Glutamatergic neuron (in vitro differentiated cells): ENCODE data around the gene FKBP14. TPM values are rescaled to one million over a fixed set of nuclear protein-coding genes. Genes with fewer than 3 reads are reported as not detected.
"Not testable (repeated sequence)": the region's sequence is repeated elsewhere in the genome, so short reads cannot be mapped to it uniquely, and the experiment has no call there.

ENCODE experiments used
- DNase-seq: peaks from one replicate; pipeline ENCODE4 v3.0.0; 2022
- H3K27ac Mint-ChIP-seq: one replicate; pipeline ENCODE4 v1.8.0; 2020; ENCODE audit warnings: mild to moderate bottlenecking, mixed read lengths, inconsistent platforms; ENCODE audit not compliant: unreplicated experiment
- H3K27me3 Mint-ChIP-seq: one replicate; pipeline ENCODE4 v1.8.0; 2020; ENCODE audit warnings: mild to moderate bottlenecking, moderate library complexity, mixed read lengths, inconsistent platforms; ENCODE audit not compliant: unreplicated experiment
- H3K36me3 Mint-ChIP-seq: one replicate; pipeline ENCODE4 v1.8.0; 2020; ENCODE audit warnings: mild to moderate bottlenecking, mixed read lengths, inconsistent platforms; ENCODE audit not compliant: unreplicated experiment
- H3K4me1 Mint-ChIP-seq: one replicate; pipeline ENCODE4 v1.8.0; 2020; ENCODE audit warnings: mild to moderate bottlenecking, low read depth, mixed read lengths, inconsistent platforms; ENCODE audit not compliant: unreplicated experiment
- H3K4me3 Mint-ChIP-seq: one replicate; pipeline ENCODE4 v1.8.0; 2020; ENCODE audit warnings: mild to moderate bottlenecking, mixed read lengths, inconsistent platforms; ENCODE audit not compliant: unreplicated experiment
- H3K9me3 Mint-ChIP-seq: one replicate; pipeline ENCODE4 v1.8.0; 2020; ENCODE audit warnings: mild to moderate bottlenecking, moderate library complexity, mixed read lengths, inconsistent platforms; ENCODE audit not compliant: unreplicated experiment
- CTCF ChIP-seq: fragments of 200-600 bp; sonication (generic); IDR thresholded peaks from one replicate; pipeline ENCODE4 v1.5.0; 2021; ENCODE audit not compliant: partially characterized antibody, unreplicated experiment
- total RNA-seq: library from RNA; stranded (reverse); fragmentation: NEBNext Ultra II Directional; extraction: Animal tissue kit (Norgen Biotek cat#: 25700); gene quantifications from one replicate; pipeline ENCODE4 v1.2.1, GENCODE V29; 2021; ENCODE audit not compliant: unreplicated experiment

The FKBP14 gene
- total RNA-seq, 1 donor from 2014 or later = 6.8 TPM

- no peak for TF ChIP-seq CTCF
- peaks cover 18% of the 10 kb centered on the region for H3K36me3 Mint-ChIP-seq
- H3K4me1 Mint-ChIP-seq = peaks cover 42% of the 10 kb centered on the region
- H3K9me3 Mint-ChIP-seq = peaks cover 10% of the 10 kb centered on the region
- DNase-seq = no peak
- H3K27me3 Mint-ChIP-seq = peaks cover 1% of the 10 kb centered on the region
- H3K4me3 Mint-ChIP-seq = peak overlapping the region; percentile 39
- H3K27ac Mint-ChIP-seq = peak overlapping the region; percentile 29
Measured at GRCh38 chr7:29968683-29969395, 57.7 kb downstream of the FKBP14 start.

GRCh38 chr7:29965030-29965429, 61.5 kb downstream of the FKBP14 start:
- Mint-ChIP-seq H3K36me3 (peaks cover 18% of the 10 kb centered on the region), H3K27ac (peak overlapping the region; percentile 26)

GRCh38 chr7:29962035-29962434, 64.5 kb downstream of the FKBP14 start:
- Mint-ChIP-seq H3K27me3 (peaks cover 7% of the 10 kb centered on the region), H3K4me3 (no peak overlapping the region), H3K9me3 (peaks cover 9% of the 10 kb centered on the region), H3K4me1 (peaks cover 34% of the 10 kb centered on the region), H3K27ac (peak overlapping the region; percentile 70), H3K36me3 (peaks cover 14% of the 10 kb centered on the region)
- TF ChIP-seq CTCF = no peak
- DNase-seq = no peak

More at GRCh38 chr7:29965030-29965429, 61.5 kb downstream of the FKBP14 start:
- Mint-ChIP-seq H3K4me3 (peak overlapping the region; percentile 62), H3K4me1 (peaks cover 32% of the 10 kb centered on the region), H3K9me3 (peaks cover 9% of the 10 kb centered on the region), H3K27me3 (peaks cover 3% of the 10 kb centered on the region)
- no peak for TF ChIP-seq CTCF
- DNase-seq = no peak

- peaks cover 36% of the 10 kb centered on the region for H3K4me1 Mint-ChIP-seq
- not testable (repeated sequence) for H3K36me3 Mint-ChIP-seq, H3K9me3 Mint-ChIP-seq, DNase-seq, H3K4me3 Mint-ChIP-seq, H3K27me3 Mint-ChIP-seq
- peak overlapping the region; percentile 70 for H3K27ac Mint-ChIP-seq
Measured at GRCh38 chr7:29961611-29962010, 64.9 kb downstream of the FKBP14 start.

Other genes starting within 250 kb of the FKBP14 start
- 0.37 TPM for gene WIPF3, start 220.2 kb downstream of the FKBP14 start, total RNA-seq
- gene SCRN1, start 36.9 kb downstream of the FKBP14 start, total RNA-seq = 168 TPM
- gene PLEKHA8, start 1.7 kb upstream of the FKBP14 start, total RNA-seq = 57.9 TPM
- gene MTURN, start 108.3 kb upstream of the FKBP14 start, total RNA-seq = 32.6 TPM